Right cardiac atrium (tissue), 5 donors: ENCODE measurements around the gene GRIK2. TPM values are rescaled to one million over a fixed set of nuclear protein-coding genes. Genes with fewer than 3 reads are reported as not detected.

Experiments used
- ATAC-seq, 2 donors: fragments of 200-7000 bp; cut with Tn5 transposase; one replicate each; pipeline versions ENCODE4 v1.8.0 to v1.9.1; 2020; ENCODE audit warnings: moderate library complexity in 2 of 2, mild to moderate bottlenecking in 1 of 2
- DNase-seq, 3 donors: peaks; one replicate each; pipeline ENCODE4 v3.0.0-alpha.2; 2020
- H3K27ac ChIP-seq: one replicate; pipeline ENCODE4 v1.5.1; 2013; ENCODE audit warnings: mild to moderate bottlenecking, low read length, control low read depth, moderate library complexity
- H3K27me3 ChIP-seq: one replicate; pipeline ENCODE4 v1.6.1; 2013; ENCODE audit not compliant: control insufficient read depth, insufficient read depth
- H3K4me1 ChIP-seq: one replicate; pipeline ENCODE4 v1.6.1; 2013; ENCODE audit warnings: low read length; ENCODE audit not compliant: control insufficient read depth, insufficient read depth
- H3K4me3 ChIP-seq: one replicate; pipeline ENCODE4 v1.5.1; 2013; ENCODE audit warnings: low read length, control low read depth
- H3K9me3 ChIP-seq: one replicate; pipeline ENCODE4 v1.6.1; 2013; ENCODE audit warnings: low read length; ENCODE audit not compliant: control insufficient read depth
- WGBS: extraction: QIAGEN DNeasy Blood & Tissue Kit; methylation state at CpG from one replicate; pipeline ENCODE4 v1.1.7; 2013; 5-methylcytosine and 5-hydroxymethylcytosine counted together
- intact Hi-C, 4 donors: fragments of 100-400 bp; cut with DNase I; formaldehyde crosslinking; loops; one replicate each; pipeline versions ENCODE4 v1.11.0 to v1.14.0; 2022 to 2023
- polyA plus RNA-seq: library from polyadenylated mRNA; stranded (reverse); fragments of 200-250 nt; gene quantifications from one replicate; pipeline ENCODE4 v1.2.3, GENCODE V29; 2013
- total RNA-seq, 4 donors: library from RNA; stranded (reverse); fragmentation: NEBNext Ultra II Directional; extraction: Animal tissue kit (Norgen Biotek cat#: 25700); gene quantifications; one replicate each; pipeline ENCODE4 v1.2.1, GENCODE V29; 2021
- donor health status: healthy with polysubstance abuse.
- donor health status: DM: no; HTN: yes; CAD: no.
- donor health status: DM: no; HTN: no; CAD: no.
- donor health status: DM: no; HTN: yes; CAD: no; lungs with severe emphysema.
- donor health status: DM: yes; HTN: yes; CAD: no.

The GRIK2 gene
- total and polyA plus RNA-seq, 5 donors: 7.6 to 26.7 (median 15.2) TPM

GRCh38 chr6:101936516-101936915 lies 543.0 kb downstream of the GRIK2 start:
- no peak overlapping the region for H3K4me3 ChIP-seq
- intact Hi-C loops: no loop called here
- H3K4me1 ChIP-seq: peaks cover 2% of the 10 kb centered on the region
- 62% methylated on average over 1 of the region's 1 CpG for WGBS
- H3K9me3 ChIP-seq: no peaks in the 10 kb centered on the region
- H3K27me3 ChIP-seq: no peaks in the 10 kb centered on the region
- H3K27ac ChIP-seq: no peak overlapping the region
- no peak for DNase-seq
- no peak for ATAC-seq

GRCh38 chr6:101937108-101937507 lies 543.6 kb downstream of the GRIK2 start:
- ATAC-seq (peak in 1 of 2 donors; percentile 29), DNase-seq (no peak)
- H3K4me1 ChIP-seq: peaks cover 2% of the 10 kb centered on the region
- no peak overlapping the region for H3K27ac ChIP-seq
- no peak overlapping the region for H3K4me3 ChIP-seq
- no peaks in the 10 kb centered on the region for H3K27me3 ChIP-seq
- intact Hi-C loops: no loop called here
- H3K9me3 ChIP-seq: no peaks in the 10 kb centered on the region
- 73% methylated on average over 1 of the region's 1 CpG for WGBS

DNA sequence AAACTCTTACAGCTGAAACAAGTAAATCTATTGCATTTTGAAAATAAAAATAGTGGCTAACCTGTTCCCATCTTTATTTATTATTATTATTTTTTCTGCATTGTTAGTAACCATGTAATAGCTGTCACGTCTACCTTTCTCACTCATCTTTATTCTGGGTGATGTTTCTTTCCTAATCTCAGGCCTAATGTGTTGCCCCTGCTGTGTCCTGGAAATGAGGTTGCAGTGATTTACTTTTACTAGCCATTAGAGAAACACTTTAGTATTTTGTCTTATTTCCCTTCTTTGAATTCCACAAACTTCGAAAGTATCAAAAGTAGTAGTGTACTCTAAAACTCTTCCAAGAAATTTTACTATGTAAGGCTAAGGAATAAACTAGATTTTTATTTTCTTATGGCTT lies 546.9 kb downstream of the GRIK2 start:
- intact Hi-C loops: no loop called here
- ATAC-seq (no peak), DNase-seq (no peak)
- no peaks in the 10 kb centered on the region for H3K9me3 ChIP-seq
- H3K27me3 ChIP-seq: no peaks in the 10 kb centered on the region
- WGBS: 75% methylated on average over 2 of the region's 2 CpGs
- no peak overlapping the region for H3K27ac ChIP-seq
- H3K4me3 ChIP-seq: no peak overlapping the region
- H3K4me1 ChIP-seq: peaks cover 2% of the 10 kb centered on the region

- 79% methylated on average over 2 of the region's 2 CpGs for WGBS
- H3K4me3 ChIP-seq: no peak overlapping the region
- DNase-seq (no peak), ATAC-seq (no peak)
- H3K9me3 ChIP-seq: no peaks in the 10 kb centered on the region
- no peak overlapping the region for H3K27ac ChIP-seq
- no peaks in the 10 kb centered on the region for H3K27me3 ChIP-seq
- no peaks in the 10 kb centered on the region for H3K4me1 ChIP-seq
- intact Hi-C loops: no loop called here
Observed at GRCh38 chr6:101956961-101957360, 563.5 kb downstream of the GRIK2 start.

DNA sequence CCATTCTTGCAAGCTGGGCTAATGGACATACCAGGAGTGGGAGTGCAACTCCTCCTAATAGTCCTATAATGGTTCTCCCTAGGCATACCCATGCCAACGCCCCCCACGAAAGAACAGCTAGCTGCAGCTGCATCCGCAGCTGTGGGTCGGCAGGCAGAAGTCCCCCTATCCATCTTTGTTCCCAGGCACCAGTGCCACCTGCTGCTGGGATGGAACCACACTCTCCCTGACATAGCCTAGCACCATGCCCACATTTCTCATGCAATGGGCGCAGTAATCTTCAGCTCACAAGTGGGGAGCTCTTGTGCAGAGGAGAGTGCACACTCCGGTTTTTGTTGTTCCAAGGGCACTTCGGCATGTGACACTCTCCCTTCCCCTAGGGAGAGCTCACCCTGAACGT lies 567.8 kb downstream of the GRIK2 start:
- Histone ChIP-seq H3K27me3 (no peaks in the 10 kb centered on the region), H3K9me3 (no peaks in the 10 kb centered on the region), H3K4me3 (no peak overlapping the region), H3K27ac (no peak overlapping the region), H3K4me1 (no peaks in the 10 kb centered on the region)
- intact Hi-C loops: no loop called here
- DNase-seq: no peak
- no peak for ATAC-seq
- WGBS: 82% methylated on average over 8 of the region's 8 CpGs

- Histone ChIP-seq H3K27me3 (no peaks in the 10 kb centered on the region), H3K4me3 (no peak overlapping the region), H3K27ac (no peak overlapping the region), H3K4me1 (no peaks in the 10 kb centered on the region), H3K9me3 (no peaks in the 10 kb centered on the region)
- DNase-seq (no peak), ATAC-seq (no peak)
- intact Hi-C loops: no loop called here
Observed at GRCh38 chr6:101980924-101981323, 587.4 kb downstream of the GRIK2 start.

DNA sequence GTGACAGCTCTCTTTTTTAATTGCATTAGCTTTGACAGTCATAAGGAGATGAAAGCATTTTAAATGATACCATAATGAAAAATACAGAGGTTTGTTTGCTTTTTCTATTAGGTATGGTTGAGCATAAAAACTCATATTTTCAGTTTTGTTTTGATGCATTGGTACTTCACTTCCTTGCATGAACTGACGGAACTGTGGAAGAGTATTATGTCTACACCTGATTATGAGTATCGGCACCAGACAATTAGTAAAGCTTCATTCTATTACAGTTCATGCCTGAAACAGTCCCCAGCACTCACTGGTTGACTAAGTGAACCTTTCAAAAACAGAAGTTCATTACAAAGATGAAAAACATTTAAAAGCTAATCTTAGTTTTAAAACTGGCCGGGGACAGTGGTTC lies 593.0 kb downstream of the GRIK2 start:
- DNase-seq (no peak), ATAC-seq (no peak)
- Histone ChIP-seq H3K9me3 (no peaks in the 10 kb centered on the region), H3K27ac (no peak overlapping the region), H3K4me1 (no peaks in the 10 kb centered on the region), H3K27me3 (no peaks in the 10 kb centered on the region), H3K4me3 (no peak overlapping the region)
- WGBS: 91% methylated on average over 3 of the region's 3 CpGs
- intact Hi-C loops: no loop called here

GRCh38 chr6:101992286-101992685 lies 598.8 kb downstream of the GRIK2 start:
- ATAC-seq (no peak), DNase-seq (no peak)
- intact Hi-C loops: no loop called here
- no peaks in the 10 kb centered on the region for H3K27me3 ChIP-seq
- H3K27ac ChIP-seq: no peak overlapping the region
- no peaks in the 10 kb centered on the region for H3K4me1 ChIP-seq
- no peak overlapping the region for H3K4me3 ChIP-seq
- H3K9me3 ChIP-seq: no peaks in the 10 kb centered on the region
- WGBS: 46% methylated on average over 5 of the region's 5 CpGs

DNA sequence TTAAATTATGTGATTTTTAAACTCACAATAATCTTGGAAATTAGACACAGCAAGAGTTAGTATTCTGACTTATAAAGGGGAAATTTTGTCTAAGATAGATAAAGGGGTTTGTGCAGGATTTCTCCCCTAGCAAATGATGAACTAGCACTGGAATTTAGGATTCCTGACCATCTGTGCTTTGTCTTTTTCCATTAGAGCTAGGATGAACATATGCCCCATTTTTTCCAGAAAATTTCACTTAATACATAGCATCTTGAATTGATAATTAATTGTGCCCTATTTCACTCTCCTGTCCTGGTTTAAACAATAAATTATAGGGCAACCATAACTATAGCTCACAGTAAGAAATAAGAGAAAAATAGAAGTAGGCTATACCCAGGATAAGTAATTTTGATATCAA lies 601.0 kb downstream of the GRIK2 start:
- H3K4me1 ChIP-seq: no peaks in the 10 kb centered on the region
- DNase-seq (no peak), ATAC-seq (no peak)
- H3K27ac ChIP-seq: no peak overlapping the region
- H3K27me3 ChIP-seq: no peaks in the 10 kb centered on the region
- no peaks in the 10 kb centered on the region for H3K9me3 ChIP-seq
- intact Hi-C loops: no loop called here
- no peak overlapping the region for H3K4me3 ChIP-seq

GRCh38 chr6:102015431-102015830 lies 621.9 kb downstream of the GRIK2 start:
- Histone ChIP-seq H3K27ac (no peak overlapping the region), H3K4me3 (no peak overlapping the region), H3K27me3 (no peaks in the 10 kb centered on the region), H3K9me3 (no peaks in the 10 kb centered on the region), H3K4me1 (no peaks in the 10 kb centered on the region)
- ATAC-seq (no peak), DNase-seq (peak in 1 of 3 donors; percentile 19)
- 72% methylated on average over 4 of the region's 4 CpGs for WGBS
- intact Hi-C loops: no loop called here

DNA sequence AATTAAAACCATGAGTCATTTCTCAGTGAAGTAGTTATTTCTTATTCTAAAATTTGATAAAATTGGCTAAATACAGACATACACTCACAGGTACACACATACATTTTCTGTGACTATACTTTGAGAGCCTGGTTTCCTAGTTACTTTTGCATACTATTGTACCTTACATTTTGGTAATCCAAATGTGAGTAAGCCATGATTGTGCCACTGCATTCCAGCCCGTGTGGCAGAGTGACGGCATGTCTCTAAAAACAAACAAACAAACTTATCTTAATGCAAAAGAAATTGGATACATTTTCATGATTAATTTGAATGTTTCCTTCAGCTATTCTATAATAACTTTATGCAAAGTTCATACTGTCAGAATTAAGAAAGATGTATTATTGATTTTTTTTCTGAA lies 628.8 kb downstream of the GRIK2 start:
- Histone ChIP-seq H3K4me3 (no peak overlapping the region), H3K27ac (no peak overlapping the region), H3K4me1 (no peaks in the 10 kb centered on the region), H3K27me3 (no peaks in the 10 kb centered on the region), H3K9me3 (no peaks in the 10 kb centered on the region)
- ATAC-seq (no peak), DNase-seq (no peak)
- WGBS: 63% methylated on average over 2 of the region's 2 CpGs
- intact Hi-C loops: no loop called here

GRCh38 chr6:102022803-102023202 lies 629.3 kb downstream of the GRIK2 start:
- ATAC-seq (no peak), DNase-seq (no peak)
- H3K9me3 ChIP-seq: no peaks in the 10 kb centered on the region
- intact Hi-C loops: no loop called here
- H3K4me3 ChIP-seq: no peak overlapping the region
- no peaks in the 10 kb centered on the region for H3K4me1 ChIP-seq
- H3K27me3 ChIP-seq: no peaks in the 10 kb centered on the region
- no peak overlapping the region for H3K27ac ChIP-seq
